ENCODE data around the gene SPEG.

Gene SPEG

GRCh38 chr2:219445220-219445640, 10.6 kb downstream of the SPEG start:
- no peaks in the 10 kb centered on the region for H3K27me3 ChIP-seq
- H3K4me3 ChIP-seq (ENCODE audit: low read depth, low read length) = peak overlapping the region; percentile 62
- no peak for DNase-seq
- H3K4me1 ChIP-seq = peaks cover 32% of the 10 kb centered on the region
- H3K9me3 ChIP-seq = no peaks in the 10 kb centered on the region
- no peak for TF ChIP-seq CTCF (IDR thresholded peaks at IDR 0.05; ENCODE audit: low read depth, low read length)
- H3K36me3 ChIP-seq = peaks cover 32% of the 10 kb centered on the region

GRCh38 chr2:219446101-219446504, 11.5 kb downstream of the SPEG start:
- TF ChIP-seq CTCF (IDR thresholded peaks at IDR 0.05; ENCODE audit: low read depth, low read length) = no peak; the same call in 1 of the 2 replicates
- no peaks in the 10 kb centered on the region for H3K9me3 ChIP-seq
- H3K27me3 ChIP-seq = no peaks in the 10 kb centered on the region
- peaks cover 33% of the 10 kb centered on the region for H3K4me1 ChIP-seq
- DNase-seq = peak; percentile 92
- peaks cover 40% of the 10 kb centered on the region for H3K36me3 ChIP-seq
- H3K4me3 ChIP-seq (ENCODE audit: low read depth, low read length) = peak overlapping the region; percentile 62

GRCh38 chr2:219446689-219447088, 12.0 kb downstream of the SPEG start:
- Histone ChIP-seq H3K4me1 (peaks cover 34% of the 10 kb centered on the region), H3K27me3 (no peaks in the 10 kb centered on the region), H3K4me3 (ENCODE audit: low read depth, low read length) (no peak overlapping the region)

GRCh38 chr2:219447242-219448098, 12.8 kb downstream of the SPEG start:
- H3K27me3 ChIP-seq = no peaks in the 10 kb centered on the region
- TF ChIP-seq CTCF (IDR thresholded peaks at IDR 0.05; ENCODE audit: low read depth, low read length) = no peak
- peaks cover 47% of the 10 kb centered on the region for H3K36me3 ChIP-seq
- no peak overlapping the region for H3K4me3 ChIP-seq (ENCODE audit: low read depth, low read length)
- H3K9me3 ChIP-seq = no peaks in the 10 kb centered on the region
- no peak for DNase-seq
- H3K4me1 ChIP-seq = peaks cover 42% of the 10 kb centered on the region

More at GRCh38 chr2:219446689-219447088, 12.0 kb downstream of the SPEG start:
- TF ChIP-seq CTCF (IDR thresholded peaks at IDR 0.05; ENCODE audit: low read depth, low read length) = no peak
- no peak for DNase-seq
- Histone ChIP-seq H3K36me3 (peaks cover 45% of the 10 kb centered on the region), H3K9me3 (no peaks in the 10 kb centered on the region)

GRCh38 chr2:219448099-219448775, 13.6 kb downstream of the SPEG start:
- Histone ChIP-seq H3K4me3 (ENCODE audit: low read depth, low read length) (no peak overlapping the region), H3K9me3 (no peaks in the 10 kb centered on the region), H3K27me3 (no peaks in the 10 kb centered on the region), H3K36me3 (peaks cover 43% of the 10 kb centered on the region), H3K4me1 (peaks cover 43% of the 10 kb centered on the region)
- DNase-seq = no peak
- TF ChIP-seq CTCF (IDR thresholded peaks at IDR 0.05; ENCODE audit: low read depth, low read length) = no peak

Data from BE2C (cell line).